Kidney epithelial cell (primary cell): Measurements from ENCODE around the gene BBS9. TPM values are rescaled to one million over a fixed set of nuclear protein-coding genes. Genes with fewer than 3 reads are reported as not detected.

Experiments used
- DNase-seq: peaks from one replicate; pipeline ENCODE4 v3.0.0-alpha.2; 2010; ENCODE audit warnings: low read depth
- H3K27me3 ChIP-seq: 2 replicates; pipeline ENCODE4 v1.6.0; 2011; ENCODE audit warnings: low read length; ENCODE audit not compliant: control insufficient read depth, insufficient read depth
- H3K36me3 ChIP-seq: 2 replicates; pipeline ENCODE4 v1.5.1; 2011; ENCODE audit warnings: low read length; ENCODE audit not compliant: control insufficient read depth, insufficient read depth
- H3K4me3 ChIP-seq: 2 replicates; pipeline ENCODE4 v1.5.1; 2011; ENCODE audit warnings: low read depth, mild to moderate bottlenecking, control low read depth, low read length
- total RNA-seq: library from RNA; depleted of rRNA; stranded (reverse); fragments of >200 nt; gene quantifications from 2 replicates; pipeline ENCODE4 v1.2.3, GENCODE V29; 2015
- TF ChIP-seq, protein P1 (sequence below): IDR thresholded peaks from 2 replicates; pipeline ENCODE4 v1.5.1; 2011; ENCODE audit warnings: mild to moderate bottlenecking, moderate library complexity, low read length, control low read depth, inconsistent platforms; ENCODE audit not compliant: insufficient read depth, poor library complexity, severe bottlenecking

BBS9 gene
- total RNA-seq, 1 donor from 2014 or later, result 20.4 TPM

DNA sequence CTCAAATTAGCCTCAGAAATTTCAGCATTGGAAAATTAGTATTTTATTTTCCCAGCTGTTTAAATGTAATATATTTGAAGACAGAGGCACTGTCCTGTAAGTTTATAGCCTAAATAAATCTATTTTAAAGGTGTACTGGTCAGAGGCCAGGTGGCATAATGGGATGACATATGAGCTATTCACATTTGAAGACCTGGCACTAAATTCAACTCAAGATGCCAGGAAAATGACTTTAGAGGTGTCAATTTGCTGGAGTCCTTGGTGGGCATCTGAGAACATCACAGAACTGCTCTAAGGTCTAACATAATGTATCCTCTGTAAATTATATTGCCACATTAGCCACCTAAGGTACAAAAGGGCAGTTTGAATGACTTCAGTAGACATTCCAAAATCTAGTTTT, 427.1 kb downstream of the BBS9 start:
- Histone ChIP-seq H3K27me3 (no peaks in the 10 kb centered on the region), H3K4me3 (no peak overlapping the region), H3K36me3 (no peaks in the 10 kb centered on the region)
- DNase-seq, result no peak
- TF ChIP-seq, protein P1, sequence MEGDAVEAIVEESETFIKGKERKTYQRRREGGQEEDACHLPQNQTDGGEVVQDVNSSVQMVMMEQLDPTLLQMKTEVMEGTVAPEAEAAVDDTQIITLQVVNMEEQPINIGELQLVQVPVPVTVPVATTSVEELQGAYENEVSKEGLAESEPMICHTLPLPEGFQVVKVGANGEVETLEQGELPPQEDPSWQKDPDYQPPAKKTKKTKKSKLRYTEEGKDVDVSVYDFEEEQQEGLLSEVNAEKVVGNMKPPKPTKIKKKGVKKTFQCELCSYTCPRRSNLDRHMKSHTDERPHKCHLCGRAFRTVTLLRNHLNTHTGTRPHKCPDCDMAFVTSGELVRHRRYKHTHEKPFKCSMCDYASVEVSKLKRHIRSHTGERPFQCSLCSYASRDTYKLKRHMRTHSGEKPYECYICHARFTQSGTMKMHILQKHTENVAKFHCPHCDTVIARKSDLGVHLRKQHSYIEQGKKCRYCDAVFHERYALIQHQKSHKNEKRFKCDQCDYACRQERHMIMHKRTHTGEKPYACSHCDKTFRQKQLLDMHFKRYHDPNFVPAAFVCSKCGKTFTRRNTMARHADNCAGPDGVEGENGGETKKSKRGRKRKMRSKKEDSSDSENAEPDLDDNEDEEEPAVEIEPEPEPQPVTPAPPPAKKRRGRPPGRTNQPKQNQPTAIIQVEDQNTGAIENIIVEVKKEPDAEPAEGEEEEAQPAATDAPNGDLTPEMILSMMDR, result no peak

DNA sequence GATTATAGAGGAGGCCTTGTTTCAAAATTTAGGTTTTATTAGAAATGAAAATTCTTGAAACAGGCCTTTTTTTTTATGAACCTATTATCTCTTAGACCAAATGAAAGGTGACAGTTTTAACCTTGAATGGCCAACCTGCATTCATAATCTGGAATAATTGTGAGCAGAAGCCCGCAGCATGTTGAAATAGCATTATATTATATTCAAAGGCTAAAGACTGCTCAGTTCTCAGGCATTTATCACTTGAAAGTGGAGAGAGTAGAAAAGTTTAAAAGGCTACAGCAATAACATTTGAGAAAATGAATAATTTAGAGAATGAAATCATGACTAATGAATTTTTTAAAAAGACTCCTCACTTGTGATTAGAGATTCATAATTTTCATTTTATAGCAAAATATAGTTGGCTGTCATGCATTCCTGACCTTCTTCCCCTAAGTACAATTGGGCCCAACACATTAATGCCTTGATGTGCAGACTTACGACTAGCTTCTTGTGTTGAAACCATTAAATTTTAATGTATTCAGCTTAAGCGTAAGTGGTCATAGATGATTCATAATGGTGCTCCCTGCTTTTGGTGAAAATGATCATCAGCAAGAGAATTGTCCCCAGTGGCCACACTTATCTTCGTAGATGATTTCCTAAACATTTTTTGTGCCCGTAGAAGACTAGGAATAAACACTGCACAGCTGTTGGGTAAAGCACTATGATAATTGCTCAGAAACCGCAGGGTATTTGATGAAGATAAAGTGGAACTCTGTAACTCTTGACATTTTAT, 429.4 kb downstream of the BBS9 start:
- no peak overlapping the region for H3K4me3 ChIP-seq

DNA sequence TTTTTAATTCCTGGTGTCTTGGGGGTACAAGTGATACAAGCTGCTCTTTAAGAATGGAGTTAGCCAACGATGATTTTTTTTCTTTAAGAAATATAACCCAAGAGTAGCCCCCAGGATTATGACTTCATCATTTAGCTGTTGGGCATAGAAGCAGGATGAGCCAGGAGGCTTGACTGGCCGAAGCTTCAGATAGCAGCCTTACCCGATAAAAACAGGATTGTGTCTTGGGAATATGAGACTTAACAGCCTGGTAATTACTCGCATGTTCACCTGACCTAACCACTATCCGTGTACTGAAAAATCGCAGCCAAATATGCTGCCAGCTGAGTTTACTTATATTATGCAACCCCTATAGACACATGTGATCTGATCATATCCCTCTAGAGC, 430.0 kb downstream of the BBS9 start:
- TF ChIP-seq, protein P1, result no peak
- no peak for DNase-seq
- H3K27me3 ChIP-seq, result no peaks in the 10 kb centered on the region
- no peaks in the 10 kb centered on the region for H3K36me3 ChIP-seq
- no peak overlapping the region for H3K4me3 ChIP-seq

More for the DNA sequence above, 429.4 kb downstream of the BBS9 start:
- no peak for DNase-seq
- H3K27me3 ChIP-seq, result no peaks in the 10 kb centered on the region
- no peaks in the 10 kb centered on the region for H3K36me3 ChIP-seq
- TF ChIP-seq, protein P1, result no peak

DNA sequence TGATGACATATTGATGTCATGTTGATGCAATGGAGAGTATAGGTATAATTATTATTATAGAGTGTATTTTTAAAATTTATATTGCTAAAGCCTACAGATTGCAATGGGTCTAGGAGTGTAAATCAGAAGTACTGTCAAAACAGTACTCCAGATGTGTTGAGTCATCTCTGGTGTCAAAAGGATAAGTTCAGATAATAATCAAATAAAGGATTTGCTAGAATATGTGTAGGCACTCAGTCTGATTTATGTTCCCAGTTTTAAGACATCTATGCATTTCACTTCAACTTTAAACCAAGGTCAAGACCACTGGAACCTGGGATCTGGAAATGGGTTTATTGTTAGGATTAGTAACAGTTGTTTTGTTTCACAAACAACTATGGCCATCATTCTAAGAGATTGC, 433.6 kb downstream of the BBS9 start:
- TF ChIP-seq, protein P1, result no peak
- H3K27me3 ChIP-seq, result no peaks in the 10 kb centered on the region
- H3K4me3 ChIP-seq, result no peak overlapping the region
- H3K36me3 ChIP-seq, result no peaks in the 10 kb centered on the region
- no peak for DNase-seq

DNA sequence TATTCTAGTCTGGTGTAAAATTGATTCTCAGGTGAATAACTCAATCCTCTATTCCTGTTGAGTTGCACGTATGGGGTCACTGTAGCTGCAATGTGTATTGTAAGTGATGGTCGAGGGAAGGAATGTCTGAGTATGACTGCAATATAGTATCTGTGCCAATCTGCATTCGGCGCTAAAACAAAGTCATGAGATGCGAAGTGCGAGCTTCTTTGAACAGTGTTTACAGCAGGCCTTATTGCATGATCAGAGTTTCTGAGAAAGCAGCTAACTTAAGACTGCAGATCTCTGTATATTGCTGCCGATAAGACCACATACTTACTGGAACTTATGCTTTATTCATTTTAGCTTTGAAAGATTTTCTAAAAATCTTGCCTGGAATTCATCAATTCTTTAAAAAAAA, 434.3 kb downstream of the BBS9 start:
- DNase-seq, result no peak
- TF ChIP-seq, protein P1, result no peak
- Histone ChIP-seq H3K36me3 (no peaks in the 10 kb centered on the region), H3K27me3 (no peaks in the 10 kb centered on the region), H3K4me3 (no peak overlapping the region)

DNA sequence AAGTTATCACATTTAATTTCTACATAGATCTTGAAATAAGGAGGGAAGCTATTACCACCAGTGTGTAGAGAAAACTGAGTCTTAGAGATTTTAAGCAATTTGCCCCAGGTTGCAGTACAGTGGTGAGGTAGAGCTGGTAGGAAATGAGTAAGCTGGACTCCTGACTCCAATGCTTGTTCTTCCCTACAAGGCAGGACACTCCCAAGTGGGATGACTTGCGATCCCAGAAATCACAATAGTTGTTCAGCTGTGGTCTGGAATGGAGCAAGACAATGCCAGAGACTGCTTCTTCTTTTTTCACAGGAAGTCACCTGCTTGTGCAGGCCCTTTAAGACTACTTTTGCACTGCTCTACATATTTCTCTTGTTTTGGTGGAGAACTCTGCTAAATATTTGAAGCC, 448.8 kb downstream of the BBS9 start:
- TF ChIP-seq, protein P1, result no peak
- Histone ChIP-seq H3K4me3 (no peak overlapping the region), H3K27me3 (no peaks in the 10 kb centered on the region), H3K36me3 (no peaks in the 10 kb centered on the region)
- peak; percentile 4 for DNase-seq
